A673 (cell line): ENCODE data around the gene LRP1B. TPM values are rescaled to one million over a fixed set of nuclear protein-coding genes. Genes with fewer than 3 reads are reported as not detected.
"Not testable (repeated sequence)": the region's sequence is repeated elsewhere in the genome, so short reads cannot be mapped to it uniquely, and the experiment has no call there.

ENCODE experiments used
- BruUV-seq: library from RNA; stranded (reverse); fragments of 400-500 nt; replicated peaks from 2 replicates; lab custom pipeline; 2021; lab: Mats Ljungman, UMichigan
- CTCF ChIA-PET: fragments of 300-600 bp; sonication (Branson Sonifier 250); formaldehyde crosslinking; loops from one replicate; lab custom pipeline; 2022; ENCODE audit warnings: antibody characterized with exemption; lab: Charles Lee
- POLR2A ChIA-PET: fragments of 300-600 bp; sonication (Branson Sonifier 250); formaldehyde crosslinking; loops from one replicate; lab custom pipeline; 2022; ENCODE audit warnings: antibody characterized with exemption; ENCODE audit not compliant: low non-redundant PET; lab: Charles Lee
- DNase-seq: peaks from one replicate; pipeline ENCODE4 v3.0.0-alpha.2; 2015; ENCODE audit warnings: low spot score
- H3K27ac ChIP-seq: fragments of 200-600 bp; sonication (generic); 2 replicates; pipeline ENCODE4 v1.5.1; 2016; ENCODE audit warnings: mixed run types, low read depth, mild to moderate bottlenecking, mixed read lengths, antibody characterized with exemption, low read length; ENCODE audit not compliant: poor library complexity, severe bottlenecking
- H3K27me3 ChIP-seq: fragments of 200-600 bp; sonication (generic); replicated peaks from 2 replicates; pipeline ENCODE4 v1.6.1; 2017; ENCODE audit warnings: mixed run types, low read depth, mild to moderate bottlenecking, mixed read lengths, antibody characterized with exemption, low read length; ENCODE audit not compliant: insufficient read depth, poor library complexity
- H3K36me3 ChIP-seq: fragments of 200-600 bp; sonication (generic); 2 replicates; pipeline ENCODE4 v1.6.1; 2016; ENCODE audit warnings: mixed run types, mild to moderate bottlenecking, mixed read lengths, antibody characterized with exemption, low read length; ENCODE audit not compliant: insufficient read depth, poor library complexity, severe bottlenecking
- H3K4me1 ChIP-seq: fragments of 200-600 bp; sonication (generic); 2 replicates; pipeline ENCODE4 v1.6.1; 2017; ENCODE audit warnings: mixed run types, mild to moderate bottlenecking, mixed read lengths, antibody characterized with exemption, low read length; ENCODE audit not compliant: insufficient read depth, poor library complexity, severe bottlenecking
- H3K4me3 ChIP-seq: fragments of 200-600 bp; sonication (generic); 2 replicates; pipeline ENCODE4 v1.5.1; 2016; ENCODE audit warnings: low read depth, mixed run types, mild to moderate bottlenecking, mixed read lengths, low read length; ENCODE audit not compliant: poor library complexity, severe bottlenecking
- H3K9me3 ChIP-seq: fragments of 200-600 bp; sonication (generic); 2 replicates; pipeline ENCODE4 v1.6.1; 2016; ENCODE audit warnings: mixed run types, low read depth, mild to moderate bottlenecking, mixed read lengths, antibody characterized with exemption, low read length; ENCODE audit not compliant: poor library complexity, severe bottlenecking
- EZH2 ChIP-seq: fragments of 200-600 bp; sonication (generic); IDR thresholded peaks from 2 replicates; pipeline ENCODE4 v1.6.1; 2017; ENCODE audit warnings: borderline replicate concordance, low read depth, mild to moderate bottlenecking, mixed read lengths, antibody characterized with exemption, low read length; ENCODE audit not compliant: poor library complexity, severe bottlenecking
- intact Hi-C: fragments of 100-400 bp; cut with micrococcal nuclease; formaldehyde crosslinking; loops from one replicate; pipeline ENCODE4 v1.10.0; 2022; ENCODE audit not compliant: unreplicated experiment
- total RNA-seq: library from RNA; stranded (reverse); gene quantifications from 2 replicates; pipeline ENCODE4 v1.2.3, GENCODE V29; 2021
- TF ChIP-seq, protein P1 (sequence below): fragments of 300-800, 200-600 bp; sonication (generic); conservative IDR thresholded peaks from 2 replicates; pipeline ENCODE4 v1.5.1; 2017; ENCODE audit warnings: low read depth, mild to moderate bottlenecking, antibody characterized with exemption, low read length, moderate library complexity, mixed read lengths

Gene LRP1B
- total RNA-seq, 1 experiment from 2014 or later = 9.9 TPM

DNA sequence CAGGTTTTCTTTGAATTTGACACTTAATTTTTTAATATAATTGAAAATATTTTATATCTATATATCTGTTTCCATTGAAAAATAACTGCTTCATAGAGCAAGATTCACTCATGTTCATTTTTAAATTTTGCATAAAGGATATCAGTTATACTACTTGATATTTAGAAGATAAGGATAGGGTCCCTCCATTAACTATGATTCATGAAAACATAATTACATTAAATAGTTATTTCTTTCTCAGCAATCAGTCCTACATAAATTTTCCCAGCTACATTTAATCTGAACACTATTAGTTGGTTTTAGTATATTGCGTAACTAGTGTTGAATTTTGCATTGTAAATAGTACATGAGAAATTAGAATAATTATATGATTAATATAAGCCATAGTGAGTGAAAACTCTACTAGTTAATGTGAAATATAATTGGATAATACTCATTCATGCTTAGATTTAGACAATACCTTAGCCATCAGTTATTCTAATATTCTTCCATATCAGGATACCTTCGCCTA, 42.7 kb downstream of the LRP1B start:
- Histone ChIP-seq H3K36me3 (no peaks in the 10 kb centered on the region), H3K27me3 (no peaks in the 10 kb centered on the region), H3K9me3 (no peaks in the 10 kb centered on the region), H3K4me1 (peaks cover 7% of the 10 kb centered on the region), H3K4me3 (no peak overlapping the region), H3K27ac (no peak overlapping the region)
- ChIA-PET POLR2A (no interaction called here), CTCF (no interaction called here)
- BruUV-seq = no TSS peak
- no peak for DNase-seq
- TF ChIP-seq, protein P1, sequence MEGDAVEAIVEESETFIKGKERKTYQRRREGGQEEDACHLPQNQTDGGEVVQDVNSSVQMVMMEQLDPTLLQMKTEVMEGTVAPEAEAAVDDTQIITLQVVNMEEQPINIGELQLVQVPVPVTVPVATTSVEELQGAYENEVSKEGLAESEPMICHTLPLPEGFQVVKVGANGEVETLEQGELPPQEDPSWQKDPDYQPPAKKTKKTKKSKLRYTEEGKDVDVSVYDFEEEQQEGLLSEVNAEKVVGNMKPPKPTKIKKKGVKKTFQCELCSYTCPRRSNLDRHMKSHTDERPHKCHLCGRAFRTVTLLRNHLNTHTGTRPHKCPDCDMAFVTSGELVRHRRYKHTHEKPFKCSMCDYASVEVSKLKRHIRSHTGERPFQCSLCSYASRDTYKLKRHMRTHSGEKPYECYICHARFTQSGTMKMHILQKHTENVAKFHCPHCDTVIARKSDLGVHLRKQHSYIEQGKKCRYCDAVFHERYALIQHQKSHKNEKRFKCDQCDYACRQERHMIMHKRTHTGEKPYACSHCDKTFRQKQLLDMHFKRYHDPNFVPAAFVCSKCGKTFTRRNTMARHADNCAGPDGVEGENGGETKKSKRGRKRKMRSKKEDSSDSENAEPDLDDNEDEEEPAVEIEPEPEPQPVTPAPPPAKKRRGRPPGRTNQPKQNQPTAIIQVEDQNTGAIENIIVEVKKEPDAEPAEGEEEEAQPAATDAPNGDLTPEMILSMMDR = no peak
- TF ChIP-seq EZH2 = no peak
- intact Hi-C loops = no loop called here

DNA sequence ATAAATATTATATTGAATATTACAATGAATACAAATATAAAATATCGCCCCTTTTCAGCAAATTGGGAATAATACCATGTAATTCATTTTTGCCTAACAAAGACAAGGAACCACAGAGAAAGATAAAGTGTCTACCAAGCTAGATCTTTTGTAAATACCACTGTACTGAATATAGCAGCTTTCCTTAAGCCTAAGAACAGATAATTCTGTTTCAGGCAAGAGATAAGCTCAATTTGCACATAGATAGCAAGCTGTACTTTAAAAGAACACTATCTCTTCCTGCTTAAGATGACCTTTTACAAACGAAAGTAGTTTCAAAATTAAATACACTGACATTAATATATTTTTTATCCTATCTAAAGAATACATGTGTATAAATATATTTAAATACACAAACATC, 43.2 kb downstream of the LRP1B start:
- DNase-seq, CTCF ChIA-PET: not testable (repeated sequence)

DNA sequence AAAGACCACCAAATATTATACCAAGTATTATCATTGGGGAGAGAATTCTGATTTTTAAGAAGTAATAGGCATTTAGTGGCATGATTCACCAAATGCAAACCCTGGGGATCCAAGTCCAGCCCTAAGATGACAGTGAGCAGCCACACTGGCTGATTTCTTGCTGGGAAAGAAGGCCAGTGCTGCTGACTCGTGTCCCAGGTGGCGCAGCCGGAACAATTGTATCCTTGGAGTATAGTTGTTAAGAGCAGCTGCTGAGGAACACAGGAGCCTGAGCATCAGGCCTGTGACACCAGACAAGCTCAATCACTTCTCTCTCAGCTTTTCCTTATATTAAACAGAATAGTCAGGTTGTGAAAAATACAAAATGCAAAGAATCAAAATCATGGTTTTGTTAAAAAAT, 48.4 kb downstream of the LRP1B start:
- POLR2A ChIA-PET = no interaction called here
- no peaks in the 10 kb centered on the region for H3K27me3 ChIP-seq
- intact Hi-C loops = no loop called here

More for the DNA sequence above, 43.2 kb downstream of the LRP1B start:
- H3K4me1 ChIP-seq, H3K36me3 ChIP-seq, H3K4me3 ChIP-seq, POLR2A ChIA-PET, H3K27ac ChIP-seq, intact Hi-C loops, BruUV-seq, H3K9me3 ChIP-seq, H3K27me3 ChIP-seq: not testable (repeated sequence)

More for the DNA sequence above, 48.4 kb downstream of the LRP1B start:
- Histone ChIP-seq H3K27ac (no peak overlapping the region), H3K9me3 (no peaks in the 10 kb centered on the region), H3K4me1 (no peaks in the 10 kb centered on the region), H3K4me3 (no peak overlapping the region), H3K36me3 (no peaks in the 10 kb centered on the region)
- peak; percentile 17 for DNase-seq
- CTCF ChIA-PET = no interaction called here
- TF ChIP-seq, protein P1 = no peak
- no peak for TF ChIP-seq EZH2
- no TSS peak for BruUV-seq
